ENCODE data around the gene CITED2.

DNA sequence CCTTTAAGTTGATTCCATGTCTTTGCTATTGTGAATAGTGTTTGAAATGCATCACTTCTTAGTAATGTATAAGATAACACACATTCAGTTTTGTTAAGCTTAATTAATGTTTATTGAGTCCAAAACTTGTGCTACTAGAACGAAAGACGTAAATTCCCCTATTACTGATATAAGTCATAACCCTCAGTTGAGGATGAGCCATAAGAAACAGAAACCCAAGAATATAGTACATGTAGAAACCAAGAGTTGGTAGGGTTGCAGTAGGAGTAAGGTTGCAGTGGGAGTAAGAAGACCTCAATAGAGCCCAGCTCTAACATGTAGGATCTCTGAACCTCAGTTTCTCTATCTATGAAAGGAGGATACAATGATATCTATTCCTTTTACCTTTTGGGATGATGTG is 19.3 kb downstream of the CITED2 start:
- TF ChIP-seq, protein P1, sequence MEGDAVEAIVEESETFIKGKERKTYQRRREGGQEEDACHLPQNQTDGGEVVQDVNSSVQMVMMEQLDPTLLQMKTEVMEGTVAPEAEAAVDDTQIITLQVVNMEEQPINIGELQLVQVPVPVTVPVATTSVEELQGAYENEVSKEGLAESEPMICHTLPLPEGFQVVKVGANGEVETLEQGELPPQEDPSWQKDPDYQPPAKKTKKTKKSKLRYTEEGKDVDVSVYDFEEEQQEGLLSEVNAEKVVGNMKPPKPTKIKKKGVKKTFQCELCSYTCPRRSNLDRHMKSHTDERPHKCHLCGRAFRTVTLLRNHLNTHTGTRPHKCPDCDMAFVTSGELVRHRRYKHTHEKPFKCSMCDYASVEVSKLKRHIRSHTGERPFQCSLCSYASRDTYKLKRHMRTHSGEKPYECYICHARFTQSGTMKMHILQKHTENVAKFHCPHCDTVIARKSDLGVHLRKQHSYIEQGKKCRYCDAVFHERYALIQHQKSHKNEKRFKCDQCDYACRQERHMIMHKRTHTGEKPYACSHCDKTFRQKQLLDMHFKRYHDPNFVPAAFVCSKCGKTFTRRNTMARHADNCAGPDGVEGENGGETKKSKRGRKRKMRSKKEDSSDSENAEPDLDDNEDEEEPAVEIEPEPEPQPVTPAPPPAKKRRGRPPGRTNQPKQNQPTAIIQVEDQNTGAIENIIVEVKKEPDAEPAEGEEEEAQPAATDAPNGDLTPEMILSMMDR (IDR thresholded peaks at IDR 0.05; ENCODE audit: low read depth, low read length) = no peak
- TF ChIP-seq POLR2A (IDR thresholded peaks at IDR 0.05; ENCODE audit: extremely low read depth, insufficient read length) (no peak), MYC (IDR thresholded peaks at IDR 0.05; ENCODE audit: low read depth, low read length) (no peak)
- TF ChIP-seq, protein P2, sequence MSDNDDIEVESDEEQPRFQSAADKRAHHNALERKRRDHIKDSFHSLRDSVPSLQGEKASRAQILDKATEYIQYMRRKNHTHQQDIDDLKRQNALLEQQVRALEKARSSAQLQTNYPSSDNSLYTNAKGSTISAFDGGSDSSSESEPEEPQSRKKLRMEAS (IDR thresholded peaks at IDR 0.05; ENCODE audit: low read depth, low read length) = no peak

Measured in NB4 (cell line).